ENCODE results near the gene PPP1R13L.
"Not testable (repeated sequence)": the region's sequence is repeated elsewhere in the genome, so short reads cannot be mapped to it uniquely, and the experiment has no call there.

The PPP1R13L gene

DNA sequence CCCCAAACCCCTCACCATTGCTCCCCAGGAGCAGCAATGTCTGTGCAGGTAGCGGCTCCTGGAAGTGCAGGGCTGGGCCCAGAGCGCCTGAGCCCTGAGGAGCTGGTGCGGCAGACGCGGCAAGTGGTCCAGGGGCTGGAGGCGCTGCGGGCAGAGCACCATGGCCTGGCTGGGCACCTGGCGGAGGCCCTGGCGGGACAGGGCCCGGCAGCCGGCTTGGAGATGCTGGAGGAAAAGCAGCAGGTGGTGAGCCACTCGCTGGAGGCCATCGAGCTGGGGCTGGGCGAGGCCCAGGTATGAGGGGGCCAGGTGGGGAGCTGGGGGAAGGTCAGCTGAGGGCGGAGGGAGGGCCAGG is 59.4 kb downstream of the PPP1R13L start:
- DNase-seq, result no peak
- no peak for TF ChIP-seq POLR2A (IDR thresholded peaks at IDR 0.05; ENCODE audit: low read length)
- no peak for TF ChIP-seq GATA1 (IDR thresholded peaks at IDR 0.05; ENCODE audit: low read depth, low read length)

DNA sequence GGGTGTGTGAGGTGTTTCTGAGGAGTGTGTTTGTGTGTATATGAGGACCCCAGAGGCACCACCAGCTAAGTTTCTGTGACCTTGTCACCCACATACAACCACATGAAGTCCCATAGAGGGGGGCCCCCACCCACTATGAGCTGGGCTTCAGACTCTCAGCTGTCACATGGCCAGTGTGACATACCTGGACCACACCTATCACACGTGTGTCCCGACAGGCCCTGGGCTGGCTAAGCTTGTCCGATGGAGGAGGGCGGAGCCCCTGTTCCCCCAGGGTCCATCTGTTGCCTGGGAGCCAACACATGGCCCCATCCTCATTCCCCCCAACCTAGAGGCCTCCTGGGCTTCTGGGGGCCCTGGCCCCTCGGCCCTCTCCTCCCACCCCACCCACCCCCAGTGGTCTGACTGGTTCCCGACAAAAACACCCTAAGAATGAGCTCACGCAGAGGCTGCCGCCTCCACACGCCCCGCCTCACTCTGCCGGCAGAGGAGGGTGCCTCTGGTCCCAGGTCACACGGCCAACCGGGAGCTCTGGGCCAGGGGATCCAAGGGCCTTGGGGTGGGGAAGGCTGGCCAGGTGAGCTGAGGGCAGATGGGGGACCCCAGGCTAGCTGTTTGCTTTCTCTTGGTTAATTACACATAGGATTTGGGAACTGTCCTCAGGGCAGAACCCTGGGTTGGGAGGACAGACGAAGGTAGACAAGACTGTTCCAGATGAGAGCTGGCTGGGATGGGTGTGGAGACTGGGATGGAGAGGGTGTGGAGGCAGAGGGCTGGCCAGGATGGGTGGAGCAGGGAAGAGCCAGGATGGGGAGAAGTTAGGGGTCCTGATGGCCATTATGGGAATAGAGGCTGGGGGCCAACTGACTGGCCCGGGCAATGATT is 60.0 kb downstream of the PPP1R13L start:
- TF ChIP-seq GATA1 (IDR thresholded peaks at IDR 0.05; ENCODE audit: low read depth, low read length) (no peak), POLR2A (IDR thresholded peaks at IDR 0.05; ENCODE audit: low read length) (no peak)
- no peak for DNase-seq

- DNase-seq, result no peak
- TF ChIP-seq POLR2A (IDR thresholded peaks at IDR 0.05; ENCODE audit: low read length), result no peak
- no peak for TF ChIP-seq GATA1 (IDR thresholded peaks at IDR 0.05; ENCODE audit: low read depth, low read length)
These were observed 62.0 kb downstream of the PPP1R13L start for GRCh38 chr19:45342911-45343310.

DNA sequence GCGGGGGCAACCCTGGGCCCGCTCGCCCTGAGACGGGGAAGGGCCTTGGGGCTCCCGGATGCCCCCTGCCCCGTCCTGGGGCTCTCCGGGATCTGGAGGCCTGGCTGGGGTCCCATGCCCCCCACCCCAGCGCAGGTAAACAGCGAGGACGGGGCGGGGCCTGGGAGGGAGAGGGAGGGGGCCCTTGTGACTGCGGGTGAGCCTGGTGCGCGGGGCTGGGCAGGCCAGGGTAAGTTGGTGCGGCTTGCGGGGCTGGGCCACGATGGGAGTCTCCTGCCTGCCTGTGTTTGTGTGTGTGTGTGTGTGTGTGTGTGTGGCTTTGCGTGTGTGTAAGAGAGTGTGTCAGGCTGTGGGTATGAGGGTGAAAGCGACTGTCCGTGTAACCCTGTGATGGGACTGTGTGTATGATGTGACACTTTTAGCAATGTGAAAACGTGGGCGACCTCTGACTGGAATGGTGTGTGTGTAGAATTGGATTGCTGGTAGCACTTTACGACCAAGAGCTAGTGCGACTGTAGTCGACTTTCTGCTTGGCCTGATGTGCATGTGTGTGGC is 63.9 kb downstream of the PPP1R13L start:
- TF ChIP-seq GATA1 (IDR thresholded peaks at IDR 0.05; ENCODE audit: low read depth, low read length) (no peak), POLR2A (IDR thresholded peaks at IDR 0.05; ENCODE audit: low read length) (no peak)
- no peak for DNase-seq

- DNase-seq, result peak in 1 of 2 experiments; percentile 18
- no peak for TF ChIP-seq POLR2A (IDR thresholded peaks at IDR 0.05; ENCODE audit: low read length)
- TF ChIP-seq GATA1 (IDR thresholded peaks at IDR 0.05; ENCODE audit: low read depth, low read length), result no peak
These were observed 64.5 kb downstream of the PPP1R13L start, which contains the start of gene KLC3 for GRCh38 chr19:45340232-45340898. KLC3 (plus strand) TSS chr19:45340750; CDS start chr19:45345542, 4,792 bp downstream.

DNA sequence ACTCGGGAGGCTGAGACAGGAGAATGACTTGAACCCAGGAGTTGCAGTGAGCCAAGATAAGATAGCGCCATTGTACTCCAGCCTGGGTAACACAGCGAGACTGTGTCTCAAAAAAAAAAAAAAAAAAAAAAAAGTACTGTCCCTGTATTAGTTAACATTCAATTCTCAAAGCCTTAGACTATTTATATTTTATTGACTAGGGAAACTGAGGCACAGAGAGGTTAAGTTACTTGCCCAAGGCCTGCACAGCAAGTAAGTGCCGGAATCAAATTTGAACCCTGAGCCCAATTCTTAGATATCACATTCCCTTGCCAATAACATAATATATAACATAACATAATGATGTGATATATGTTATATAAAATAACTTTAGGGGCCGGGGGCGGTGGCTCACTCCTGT is 65.2 kb downstream of the PPP1R13L start:
- TF ChIP-seq GATA1 (IDR thresholded peaks at IDR 0.05; ENCODE audit: low read depth, low read length) (no peak), POLR2A (IDR thresholded peaks at IDR 0.05; ENCODE audit: low read length) (no peak)

GRCh38 chr19:45336696-45337251 is 68.1 kb downstream of the PPP1R13L start:
- TF ChIP-seq GATA1 (IDR thresholded peaks at IDR 0.05; ENCODE audit: low read depth, low read length), result no peak
- TF ChIP-seq POLR2A (IDR thresholded peaks at IDR 0.05; ENCODE audit: low read length), result no peak
- no peak for DNase-seq

More for the DNA sequence above, 65.2 kb downstream of the PPP1R13L start:
- no peak for DNase-seq

DNA sequence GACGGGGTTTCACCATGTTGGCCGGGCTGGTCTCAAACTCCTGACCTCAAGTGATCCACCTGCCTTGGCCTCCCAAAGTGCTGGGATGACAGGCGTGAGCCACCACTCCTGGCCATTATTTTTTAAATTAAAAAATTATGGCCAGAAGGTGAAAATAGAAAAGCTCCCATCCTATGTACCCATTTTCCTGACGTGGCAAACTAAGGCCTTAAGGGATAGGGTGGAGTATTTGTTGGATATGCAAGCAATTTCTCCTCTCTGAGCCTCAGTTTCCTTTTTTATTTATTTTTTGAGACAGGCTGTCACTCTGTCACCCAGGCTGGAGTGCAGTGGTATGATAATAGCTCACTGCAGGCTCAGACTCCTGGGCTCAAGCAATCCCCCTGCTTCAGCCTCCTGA is 70.0 kb downstream of the PPP1R13L start:
- DNase-seq, result not testable (repeated sequence)

- DNase-seq, result no peak
- TF ChIP-seq GATA1 (IDR thresholded peaks at IDR 0.05; ENCODE audit: low read depth, low read length) (no peak), POLR2A (IDR thresholded peaks at IDR 0.05; ENCODE audit: low read length) (no peak)
These were observed 71.1 kb downstream of the PPP1R13L start for GRCh38 chr19:45333609-45334303.

GRCh38 chr19:45331411-45331810 is 73.5 kb downstream of the PPP1R13L start:
- no peak for TF ChIP-seq GATA1 (IDR thresholded peaks at IDR 0.05; ENCODE audit: low read depth, low read length)
- TF ChIP-seq POLR2A (IDR thresholded peaks at IDR 0.05; ENCODE audit: low read length), result no peak

More at GRCh38 chr19:45331411-45331810, 73.5 kb downstream of the PPP1R13L start:
- no peak for DNase-seq

Data from erythroblast (primary cell).